Fibroblast of the conjunctiva (primary cell): ENCODE measurements around the gene HM13.
"Not testable (repeated sequence)": the region's sequence is repeated elsewhere in the genome, so short reads cannot be mapped to it uniquely, and the experiment has no call there.

Source experiments
- DNase-seq: peaks from one replicate; pipeline ENCODE4 v3.0.0-alpha.2; 2010; ENCODE audit warnings: low read depth

Gene HM13

GRCh38 chr20:31568041-31568731 is 53.9 kb downstream of the HM13 start:
- DNase-seq = no peak

- DNase-seq = no peak
These were observed 54.5 kb downstream of the HM13 start for GRCh38 chr20:31568773-31569162.

- no peak for DNase-seq
These were observed 55.1 kb downstream of the HM13 start for GRCh38 chr20:31569163-31570020.

- DNase-seq = no peak
These were observed 55.8 kb downstream of the HM13 start for GRCh38 chr20:31570021-31570463.

GRCh38 chr20:31570735-31571617 is 56.7 kb downstream of the HM13 start:
- DNase-seq = no peak

GRCh38 chr20:31572042-31572700 is 57.9 kb downstream of the HM13 start:
- no peak for DNase-seq

GRCh38 chr20:31572701-31573554 is 58.7 kb downstream of the HM13 start:
- DNase-seq = peak; percentile 98

- DNase-seq = no peak
These were observed 59.5 kb downstream of the HM13 start for GRCh38 chr20:31573555-31574321.

- DNase-seq = not testable (repeated sequence)
These were observed 60.7 kb downstream of the HM13 start for GRCh38 chr20:31574986-31575385.

- no peak for DNase-seq
These were observed 62.5 kb downstream of the HM13 start for GRCh38 chr20:31576751-31577150.

- no peak for DNase-seq
These were observed 63.0 kb downstream of the HM13 start for GRCh38 chr20:31577194-31577593.

- no peak for DNase-seq
These were observed 64.4 kb downstream of the HM13 start for GRCh38 chr20:31578448-31579138.

- no peak for DNase-seq
These were observed 65.0 kb downstream of the HM13 start for GRCh38 chr20:31579245-31579644.

- not testable (repeated sequence) for DNase-seq
These were observed 65.9 kb downstream of the HM13 start for GRCh38 chr20:31579941-31580651.

- no peak for DNase-seq
These were observed 66.5 kb downstream of the HM13 start for GRCh38 chr20:31580706-31581105.

- no peak for DNase-seq
These were observed 67.1 kb downstream of the HM13 start for GRCh38 chr20:31581391-31581790.

- no peak for DNase-seq
These were observed 73.5 kb downstream of the HM13 start for GRCh38 chr20:31587545-31588389.

- no peak for DNase-seq
These were observed 76.5 kb downstream of the HM13 start for GRCh38 chr20:31590717-31591225.
